A549 treated with RU486 at 1 μM for 4 hours (cell line): ENCODE measurements around the gene MUL1. TPM values are rescaled to one million over a fixed set of nuclear protein-coding genes. Genes with fewer than 3 reads are reported as not detected.

Source experiments
- total RNA-seq: library from RNA; stranded (reverse); fragments of 200-300 nt; extraction: Qiagen RNA extraction; gene quantifications from 5 replicates; pipeline ENCODE4 v1.2.3, GENCODE V29; 2022; ENCODE audit warnings: low read depth

The MUL1 gene, protein sequence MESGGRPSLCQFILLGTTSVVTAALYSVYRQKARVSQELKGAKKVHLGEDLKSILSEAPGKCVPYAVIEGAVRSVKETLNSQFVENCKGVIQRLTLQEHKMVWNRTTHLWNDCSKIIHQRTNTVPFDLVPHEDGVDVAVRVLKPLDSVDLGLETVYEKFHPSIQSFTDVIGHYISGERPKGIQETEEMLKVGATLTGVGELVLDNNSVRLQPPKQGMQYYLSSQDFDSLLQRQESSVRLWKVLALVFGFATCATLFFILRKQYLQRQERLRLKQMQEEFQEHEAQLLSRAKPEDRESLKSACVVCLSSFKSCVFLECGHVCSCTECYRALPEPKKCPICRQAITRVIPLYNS
- total RNA-seq: 34.3 to 40.6 TPM (median 39.6 TPM) in 5 replicates

DNA sequence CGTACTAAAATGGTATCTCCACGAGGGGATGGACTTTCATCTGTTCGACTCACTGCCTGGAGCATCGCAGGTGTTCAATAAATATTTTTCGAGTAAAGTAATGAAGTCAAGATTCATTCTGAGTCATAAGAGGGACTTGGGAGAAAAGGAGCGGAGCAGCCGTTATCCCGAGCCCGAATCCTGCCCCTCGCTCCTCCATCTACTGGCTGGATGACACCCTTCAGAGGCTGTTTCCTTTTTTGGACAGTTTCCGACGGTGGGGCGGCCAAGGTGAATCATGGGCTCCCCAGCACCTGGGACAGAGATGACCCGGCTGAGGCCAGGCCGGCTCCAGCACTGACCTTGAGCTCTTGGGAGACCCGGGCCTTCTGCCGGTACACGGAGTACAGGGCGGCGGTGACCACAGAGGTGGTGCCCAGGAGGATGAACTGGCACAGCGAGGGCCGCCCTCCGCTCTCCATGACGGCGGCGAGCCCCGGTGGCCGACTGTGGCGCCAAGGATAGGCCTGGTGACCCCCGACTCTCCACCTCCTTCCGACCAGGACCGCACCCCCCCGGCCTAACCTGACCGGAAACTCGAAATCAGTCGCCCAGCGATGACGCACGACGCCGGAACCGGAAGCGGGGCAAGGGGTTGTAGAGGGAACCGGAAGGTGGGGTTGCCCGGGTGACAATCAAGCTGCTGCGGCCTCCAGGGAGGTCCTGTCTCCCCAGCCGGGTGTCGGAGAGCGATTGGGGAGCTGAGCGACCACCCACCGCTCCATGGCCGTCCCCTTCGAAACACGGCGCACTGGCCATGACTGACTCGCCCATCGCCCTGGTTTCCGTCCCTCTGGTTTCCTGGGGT is at the start of gene MUL1:
MUL1 (minus strand) TSS at position 588 of the 847 bp plus-strand sequence; CDS start at position 461, 127 bp downstream.

DNA sequence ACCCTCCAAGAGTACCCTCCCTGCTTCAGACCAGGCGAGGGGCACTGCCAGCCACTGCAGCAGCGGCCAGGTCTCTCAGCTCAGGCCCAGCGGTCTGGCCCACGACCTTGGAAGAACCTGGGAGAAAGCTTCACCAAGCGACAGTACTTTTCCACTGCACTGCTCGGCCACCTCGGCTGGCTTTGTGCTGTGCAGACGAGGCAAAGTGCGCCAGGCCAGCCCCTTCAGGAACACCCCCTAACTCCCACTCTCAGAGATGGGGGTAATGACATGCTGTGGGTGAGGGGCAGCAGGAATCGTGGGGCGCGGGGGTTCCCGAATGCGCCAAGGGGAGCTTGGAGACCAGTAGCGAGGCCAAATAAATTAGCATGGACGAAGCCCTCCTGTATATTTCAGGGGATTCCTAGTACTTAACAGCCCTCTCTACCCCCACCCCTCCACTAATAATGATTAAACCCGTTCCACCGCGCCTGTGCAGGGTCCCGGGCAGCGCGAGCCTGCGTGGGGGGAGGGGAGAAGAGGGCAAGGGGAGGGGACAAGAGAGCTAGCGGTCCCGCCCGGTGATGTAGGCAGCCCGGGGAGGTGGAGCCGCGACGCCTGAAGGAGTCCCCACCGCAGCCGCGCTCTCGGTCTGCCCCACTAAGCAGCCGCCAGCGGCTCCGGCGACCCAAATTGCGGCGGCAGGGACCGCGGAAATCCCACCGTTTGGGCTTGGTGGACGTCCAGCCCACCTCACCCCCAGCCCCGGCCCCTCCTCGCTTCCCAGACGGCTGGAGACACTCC is 44.2 kb upstream of the MUL1 start, which contains the start of gene FAM43B:
FAM43B (plus strand) TSS at position 629 of the 783 bp plus-strand sequence. CDS start 401 bp downstream, outside the sequence.

DNA sequence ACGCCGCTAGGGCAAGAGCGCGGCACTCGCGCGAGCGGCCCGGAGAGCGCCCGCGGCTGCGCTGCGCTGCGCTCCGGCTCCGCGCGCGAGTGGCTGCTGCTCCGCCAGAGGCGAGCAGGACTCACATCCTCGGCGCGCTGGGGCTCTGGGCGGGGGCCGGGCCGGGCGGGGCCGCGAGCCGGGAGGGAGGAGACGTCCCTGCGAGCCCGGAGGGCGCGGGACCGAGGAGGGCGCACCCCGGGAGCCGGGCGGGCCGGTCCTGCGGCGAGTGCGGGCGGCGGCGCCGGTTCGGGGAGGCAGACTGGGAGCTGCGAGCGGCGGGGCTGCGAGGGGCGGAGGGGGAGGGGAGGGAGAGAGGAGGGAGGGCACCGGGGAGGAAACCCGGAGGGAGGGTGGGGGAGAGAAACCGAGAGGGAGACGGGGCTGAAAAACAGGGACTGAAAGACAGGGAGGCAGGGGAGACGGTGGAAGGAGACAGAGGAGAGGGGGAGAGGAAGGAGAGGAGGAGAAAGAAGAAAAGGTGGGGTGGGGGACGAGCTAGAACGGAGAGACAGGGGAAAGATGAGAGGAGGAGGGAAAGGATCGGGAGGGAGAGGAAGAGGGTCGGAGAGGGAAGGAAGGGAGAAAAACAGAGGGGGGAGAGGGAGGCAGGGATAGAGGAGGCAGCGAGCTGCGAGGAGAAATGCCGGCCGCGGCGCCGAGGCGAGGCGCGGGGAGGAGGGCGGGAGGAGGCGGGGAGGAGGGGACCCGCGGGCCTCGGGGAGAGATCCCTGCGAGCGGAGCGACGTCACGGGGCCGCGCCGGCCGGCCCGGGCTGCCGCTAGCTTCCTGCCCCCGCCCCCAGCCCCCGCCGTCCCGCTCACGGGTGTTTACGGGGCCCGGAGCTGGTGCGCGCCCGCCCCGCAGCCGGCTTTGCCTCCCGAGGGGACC is 22.2 kb downstream of the MUL1 start, which contains the start of gene CAMK2N1:
CAMK2N1 (minus strand) TSS at position 684 of the 930 bp plus-strand sequence. CDS start 831 bp downstream, outside the sequence.

Other genes with a start within 250 kb of the MUL1 start
- not detected in 5 replicates for gene VWA5B1, start 217.3 kb downstream of the MUL1 start, total RNA-seq
- gene CAMK2N1, start 21.9 kb downstream of the MUL1 start, total RNA-seq: 27.4 to 53.4 TPM (median 53.3 TPM) in 5 replicates
- 3.7 to 6.6 TPM (median 5.0 TPM) in 5 replicates for gene FAM43B, start 44.4 kb upstream of the MUL1 start, total RNA-seq
- 28.9 to 42.4 TPM (median 35.2 TPM) in 5 replicates for gene CDA, start 80.9 kb upstream of the MUL1 start, total RNA-seq
- gene PINK1, start 125.3 kb upstream of the MUL1 start, total RNA-seq: 27.8 to 41.3 TPM (median 37.0 TPM) in 5 replicates
- gene DDOST, start 153.2 kb upstream of the MUL1 start, total RNA-seq: 174 to 214 TPM (median 206 TPM) in 5 replicates
- 0.80 to 1.6 TPM (median 1.2 TPM) in 5 replicates for gene KIF17, start 209.9 kb upstream of the MUL1 start, total RNA-seq
- gene SH2D5, start 224.6 kb upstream of the MUL1 start, total RNA-seq: 12.4 to 19.2 TPM (median 16.3 TPM) in 5 replicates